C4-2B (cell line): ENCODE measurements around the gene CLSTN2.

ENCODE experiments used
- ZFX ChIP-seq: fragments of 450-650 bp; IDR thresholded peaks from 2 replicates; pipeline ENCODE4 v1.6.1; 2017
- TF ChIP-seq, protein P1 (sequence below): fragments of 450-650 bp; conservative IDR thresholded peaks from 2 replicates; pipeline ENCODE4 v1.5.1; 2017; ENCODE audit warnings: mild to moderate bottlenecking

GRCh38 chr3:140494970-140495369 is 560.0 kb downstream of the CLSTN2 start:
- TF ChIP-seq, protein P1, sequence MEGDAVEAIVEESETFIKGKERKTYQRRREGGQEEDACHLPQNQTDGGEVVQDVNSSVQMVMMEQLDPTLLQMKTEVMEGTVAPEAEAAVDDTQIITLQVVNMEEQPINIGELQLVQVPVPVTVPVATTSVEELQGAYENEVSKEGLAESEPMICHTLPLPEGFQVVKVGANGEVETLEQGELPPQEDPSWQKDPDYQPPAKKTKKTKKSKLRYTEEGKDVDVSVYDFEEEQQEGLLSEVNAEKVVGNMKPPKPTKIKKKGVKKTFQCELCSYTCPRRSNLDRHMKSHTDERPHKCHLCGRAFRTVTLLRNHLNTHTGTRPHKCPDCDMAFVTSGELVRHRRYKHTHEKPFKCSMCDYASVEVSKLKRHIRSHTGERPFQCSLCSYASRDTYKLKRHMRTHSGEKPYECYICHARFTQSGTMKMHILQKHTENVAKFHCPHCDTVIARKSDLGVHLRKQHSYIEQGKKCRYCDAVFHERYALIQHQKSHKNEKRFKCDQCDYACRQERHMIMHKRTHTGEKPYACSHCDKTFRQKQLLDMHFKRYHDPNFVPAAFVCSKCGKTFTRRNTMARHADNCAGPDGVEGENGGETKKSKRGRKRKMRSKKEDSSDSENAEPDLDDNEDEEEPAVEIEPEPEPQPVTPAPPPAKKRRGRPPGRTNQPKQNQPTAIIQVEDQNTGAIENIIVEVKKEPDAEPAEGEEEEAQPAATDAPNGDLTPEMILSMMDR = no peak
- no peak for TF ChIP-seq ZFX
